Lung (tissue), 12 donors: Measurements from ENCODE around the gene TBRG1. TPM values are rescaled to one million over a fixed set of nuclear protein-coding genes. Genes with fewer than 3 reads are reported as not detected.

ENCODE experiments used
- ATAC-seq: fragments of 200-7000 bp; cut with Tn5 transposase; one replicate; pipeline ENCODE4 v1.9.1; 2020; ENCODE audit warnings: moderate number of reproducible peaks; ENCODE audit not compliant: insufficient read depth, low FRiP score
- DNase-seq, 3 donors: peaks; one replicate each; pipeline ENCODE4 v3.0.0-alpha.2; 2013 to 2017
- H3K27ac ChIP-seq, 2 donors: one replicate each; pipeline ENCODE4 v1.5.1; 2013; ENCODE audit warnings: mild to moderate bottlenecking in 2 of 2, moderate library complexity in 2 of 2, control low read depth in 1 of 2, inconsistent platforms in 1 of 2, low read depth in 1 of 2, low read length in 1 of 2
- H3K27me3 ChIP-seq, 3 donors: one replicate each; pipeline ENCODE4 v1.5.1; 2013; ENCODE audit warnings: low read length in 2 of 3; ENCODE audit not compliant: control insufficient read depth in 3 of 3, insufficient read depth in 3 of 3
- H3K36me3 ChIP-seq, 4 donors: one replicate each; pipeline ENCODE4 v1.5.1; 2013; ENCODE audit warnings: low read length in 4 of 4, mild to moderate bottlenecking in 1 of 4, moderate library complexity in 1 of 4; ENCODE audit not compliant: control insufficient read depth in 4 of 4, insufficient read depth in 4 of 4
- H3K4me1 ChIP-seq, 5 donors: one replicate each; pipeline ENCODE4 v1.5.1; 2013; ENCODE audit warnings: low read length in 5 of 5, mild to moderate bottlenecking in 2 of 5, moderate library complexity in 1 of 5; ENCODE audit not compliant: control insufficient read depth in 5 of 5, insufficient read depth in 5 of 5
- H3K4me3 ChIP-seq: one replicate; pipeline ENCODE4 v1.5.1; 2013; ENCODE audit warnings: mild to moderate bottlenecking, control low read depth, moderate library complexity
- H3K9ac ChIP-seq, 2 donors: one replicate each; pipeline ENCODE4 v1.5.1; 2013; ENCODE audit warnings: low read length in 2 of 2, control low read depth in 1 of 2; ENCODE audit not compliant: insufficient read depth in 1 of 2
- H3K9me3 ChIP-seq, 4 donors: one replicate each; pipeline ENCODE4 v1.5.1; 2013; ENCODE audit warnings: low read length in 3 of 4, mild to moderate bottlenecking in 1 of 4, moderate library complexity in 1 of 4; ENCODE audit not compliant: control insufficient read depth in 4 of 4, insufficient read depth in 3 of 4
- CTCF ChIP-seq: IDR thresholded peaks from 2 replicates; pipeline ENCODE4 v1.5.1; 2012; ENCODE audit warnings: mild to moderate bottlenecking; ENCODE audit errors: control extremely low read depth, extremely low read depth
- WGBS, 2 donors: extraction: QIAGEN DNeasy Blood & Tissue Kit; methylation state at CpG; one replicate each; pipeline ENCODE4 v1.1.7; 2013; 5-methylcytosine and 5-hydroxymethylcytosine counted together
- polyA plus RNA-seq, 2 donors: library from polyadenylated mRNA; stranded (reverse); fragments of 200-250 nt; gene quantifications; one replicate each; pipeline ENCODE4 v1.2.1, GENCODE V29; 2013
- total RNA-seq, 2 donors: library from RNA; depleted of rRNA in 1 of 2; stranded (reverse); fragments of >200 nt in 1 of 2; gene quantifications; one replicate each; pipeline ENCODE4 v1.2.1, GENCODE V29; 2014 to 2021
- donor health status: control.
- donor health status: control.
- donor health status: Bipolar disorder and iron deficiency.
- donor health status: healthy.
- donor health status: DM: yes; HTN: yes; CAD: no.

TBRG1 gene
- total and polyA plus RNA-seq, 4 donors, result 31.3 to 47.0 (median 37.6) TPM

GRCh38 chr11:124635932-124636331 lies 13.3 kb downstream of the TBRG1 start:
- no peaks in the 10 kb centered on the region for H3K9me3 ChIP-seq
- WGBS, 2 donors, result 93 to 97% methylated on average over 3 of the region's 3 CpGs
- DNase-seq, result no peak
- H3K36me3 ChIP-seq, result peaks cover 23 to 38% (median 28%) of the 10 kb centered on the region in 4 donors
- H3K9ac ChIP-seq, result no peak overlapping the region
- no peaks in the 10 kb centered on the region for H3K27me3 ChIP-seq
- TF ChIP-seq CTCF, result no peak
- ATAC-seq, result no peak
- no peaks in the 10 kb centered on the region for H3K4me1 ChIP-seq
- no peak overlapping the region for H3K4me3 ChIP-seq
- H3K27ac ChIP-seq, result no peak overlapping the region

GRCh38 chr11:124638500-124638899 lies 15.8 kb downstream of the TBRG1 start:
- Histone ChIP-seq H3K27me3 (no peaks in the 10 kb centered on the region), H3K4me1 (no peaks in the 10 kb centered on the region), H3K27ac (no peak overlapping the region), H3K9me3 (no peaks in the 10 kb centered on the region), H3K4me3 (no peak overlapping the region), H3K9ac (no peak overlapping the region), H3K36me3 (peaks cover 3 to 15% (median 11%) of the 10 kb centered on the region in 4 donors)
- TF ChIP-seq CTCF, result no peak
- WGBS, 2 donors, result 92 to 95% methylated on average over 3 of the region's 3 CpGs
- no peak for DNase-seq
- ATAC-seq, result no peak

GRCh38 chr11:124639186-124639585 lies 16.5 kb downstream of the TBRG1 start:
- Histone ChIP-seq H3K27ac (no peak overlapping the region), H3K9me3 (no peaks in the 10 kb centered on the region), H3K36me3 (peaks cover 0 to 15% (median 10%) of the 10 kb centered on the region in 4 donors), H3K27me3 (no peaks in the 10 kb centered on the region), H3K4me1 (no peaks in the 10 kb centered on the region), H3K9ac (no peak overlapping the region), H3K4me3 (no peak overlapping the region)
- TF ChIP-seq CTCF, result no peak
- DNase-seq (no peak), ATAC-seq (no peak)
- 84 to 93% methylated on average over 1 of the region's 1 CpG for WGBS, 2 donors

GRCh38 chr11:124640666-124641065 lies 18.0 kb downstream of the TBRG1 start:
- Histone ChIP-seq H3K9ac (no peak overlapping the region), H3K4me3 (no peak overlapping the region), H3K36me3 (peaks cover 0 to 15% (median 8%) of the 10 kb centered on the region in 4 donors), H3K27me3 (no peaks in the 10 kb centered on the region), H3K9me3 (no peaks in the 10 kb centered on the region), H3K27ac (no peak overlapping the region), H3K4me1 (no peaks in the 10 kb centered on the region)
- ATAC-seq, result no peak
- TF ChIP-seq CTCF, result no peak
- 90 to 91% methylated on average over 5 of the region's 5 CpGs for WGBS, 2 donors
- no peak for DNase-seq
